ENCODE results near the gene ELF4.

- no peak for TF ChIP-seq CTCF (IDR thresholded peaks at IDR 0.05; ENCODE audit: low read depth, low read length)
- no peak for TF ChIP-seq POLR2A (IDR thresholded peaks at IDR 0.05; ENCODE audit: extremely low read depth, insufficient read length)
- TF ChIP-seq MYC (IDR thresholded peaks at IDR 0.05; ENCODE audit: low read depth, low read length) = no peak
Observed at GRCh38 chrX:130034178-130034577, 76.1 kb downstream of the ELF4 start.

All from NB4 (cell line).